GM19463 (cell line): ENCODE measurements around the gene SLBP.
A peak's percentile ranks its signal among the peaks of the same experiment; 100 is the strongest.

Source experiments
- ATAC-seq: cut with Tn5 transposase; IDR thresholded peaks from one replicate; pipeline ENCODE4 v1.9.1; 2021; ENCODE audit warnings: mild to moderate bottlenecking, moderate library complexity; ENCODE audit not compliant: unreplicated experiment

Gene SLBP

GRCh38 chr4:1712216-1713002 lies at the start of gene SLBP:
SLBP (minus strand) TSS chr4:1712319; CDS start chr4:1712188, 131 bp downstream.
- ATAC-seq, result peak; percentile 77

GRCh38 chr4:1761130-1761689 lies 49.1 kb upstream of the SLBP start:
- no peak for ATAC-seq

- no peak for ATAC-seq
Measured at GRCh38 chr4:1760521-1761071, 48.5 kb upstream of the SLBP start.

- ATAC-seq, result no peak
Measured at GRCh38 chr4:1759818-1760223, 47.7 kb upstream of the SLBP start.

- no peak for ATAC-seq
Measured at GRCh38 chr4:1759170-1759817, 47.2 kb upstream of the SLBP start.

- no peak for ATAC-seq
Measured at GRCh38 chr4:1758306-1759121, 46.4 kb upstream of the SLBP start.

- no peak for ATAC-seq
Measured at GRCh38 chr4:1757836-1758235, 45.7 kb upstream of the SLBP start.

GRCh38 chr4:1756893-1757779 lies 45.0 kb upstream of the SLBP start:
- no peak for ATAC-seq

- ATAC-seq, result no peak
Measured at GRCh38 chr4:1756079-1756478, 44.0 kb upstream of the SLBP start.

GRCh38 chr4:1755297-1755696 lies 43.2 kb upstream of the SLBP start:
- no peak for ATAC-seq

- no peak for ATAC-seq
Measured at GRCh38 chr4:1754336-1754735, 42.2 kb upstream of the SLBP start.

- no peak for ATAC-seq
Measured at GRCh38 chr4:1753697-1754311, 41.7 kb upstream of the SLBP start.

GRCh38 chr4:1753294-1753696 lies 41.2 kb upstream of the SLBP start:
- no peak for ATAC-seq

- no peak for ATAC-seq
Measured at GRCh38 chr4:1752284-1753041, 40.3 kb upstream of the SLBP start.

GRCh38 chr4:1751919-1752283 lies 39.8 kb upstream of the SLBP start:
- ATAC-seq, result no peak

- ATAC-seq, result no peak
Measured at GRCh38 chr4:1751155-1751918, 39.2 kb upstream of the SLBP start.

- no peak for ATAC-seq
Measured at GRCh38 chr4:1750381-1751154, 38.4 kb upstream of the SLBP start.
